ENCODE data around the gene SULT2A1. TPM values are rescaled to one million over a fixed set of nuclear protein-coding genes. Genes with fewer than 3 reads are reported as not detected.

SULT2A1 gene
- total RNA-seq, 4 donors from 2014 or later = not detected

GRCh38 chr19:47899335-47899734 lies 13.2 kb upstream of the SULT2A1 start:
- H3K36me3 ChIP-seq = no peaks in the 10 kb centered on the region
- H3K27ac ChIP-seq = no peak overlapping the region
- H3K4me3 ChIP-seq = no peak overlapping the region
- TF ChIP-seq, protein P1, sequence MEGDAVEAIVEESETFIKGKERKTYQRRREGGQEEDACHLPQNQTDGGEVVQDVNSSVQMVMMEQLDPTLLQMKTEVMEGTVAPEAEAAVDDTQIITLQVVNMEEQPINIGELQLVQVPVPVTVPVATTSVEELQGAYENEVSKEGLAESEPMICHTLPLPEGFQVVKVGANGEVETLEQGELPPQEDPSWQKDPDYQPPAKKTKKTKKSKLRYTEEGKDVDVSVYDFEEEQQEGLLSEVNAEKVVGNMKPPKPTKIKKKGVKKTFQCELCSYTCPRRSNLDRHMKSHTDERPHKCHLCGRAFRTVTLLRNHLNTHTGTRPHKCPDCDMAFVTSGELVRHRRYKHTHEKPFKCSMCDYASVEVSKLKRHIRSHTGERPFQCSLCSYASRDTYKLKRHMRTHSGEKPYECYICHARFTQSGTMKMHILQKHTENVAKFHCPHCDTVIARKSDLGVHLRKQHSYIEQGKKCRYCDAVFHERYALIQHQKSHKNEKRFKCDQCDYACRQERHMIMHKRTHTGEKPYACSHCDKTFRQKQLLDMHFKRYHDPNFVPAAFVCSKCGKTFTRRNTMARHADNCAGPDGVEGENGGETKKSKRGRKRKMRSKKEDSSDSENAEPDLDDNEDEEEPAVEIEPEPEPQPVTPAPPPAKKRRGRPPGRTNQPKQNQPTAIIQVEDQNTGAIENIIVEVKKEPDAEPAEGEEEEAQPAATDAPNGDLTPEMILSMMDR (IDR thresholded peaks at IDR 0.05) = no peak
- no peak for TF ChIP-seq POLR2A (IDR thresholded peaks at IDR 0.05)
- no peak for DNase-seq
- intact Hi-C loops (cut with DNase I) = no loop called here
- peaks cover 0 to 7% (median 4%) of the 10 kb centered on the region in 3 donors for H3K9me3 ChIP-seq
- H3K4me1 ChIP-seq = no peaks in the 10 kb centered on the region
- WGBS, 2 donors = 82 to 91% methylated on average over 7 to 8 of the region's 8 CpGs
- peaks cover 0 to 19% (median 0%) of the 10 kb centered on the region in 4 donors for H3K27me3 ChIP-seq

- WGBS, 2 donors = 63 to 70% methylated on average over 8 to 9 of the region's 9 CpGs
- H3K27me3 ChIP-seq = peaks cover 0 to 16% (median 0%) of the 10 kb centered on the region in 4 donors
- no peak for DNase-seq
- intact Hi-C loops (cut with DNase I) = no loop called here
- H3K4me1 ChIP-seq = no peaks in the 10 kb centered on the region
- TF ChIP-seq, protein P1 (IDR thresholded peaks at IDR 0.05) = no peak
- TF ChIP-seq POLR2A (IDR thresholded peaks at IDR 0.05) = no peak
- no peak overlapping the region for H3K4me3 ChIP-seq
- no peaks in the 10 kb centered on the region for H3K36me3 ChIP-seq
- H3K9me3 ChIP-seq = peaks cover 0 to 7% (median 4%) of the 10 kb centered on the region in 3 donors
- no peak overlapping the region for H3K27ac ChIP-seq
Measured at GRCh38 chr19:47897861-47898260, 11.7 kb upstream of the SULT2A1 start.

- H3K4me3 ChIP-seq = no peak overlapping the region
- no peaks in the 10 kb centered on the region for H3K36me3 ChIP-seq
- no peak for DNase-seq
- 80% methylated on average over 5 of the region's 5 CpGs for WGBS, 2 donors
- TF ChIP-seq, protein P1 (IDR thresholded peaks at IDR 0.05) = no peak
- no peak for TF ChIP-seq POLR2A (IDR thresholded peaks at IDR 0.05)
- peaks cover 0 to 7% (median 4%) of the 10 kb centered on the region in 3 donors for H3K9me3 ChIP-seq
- intact Hi-C loops (cut with DNase I) = no loop called here
- no peaks in the 10 kb centered on the region for H3K4me1 ChIP-seq
- H3K27me3 ChIP-seq = peaks cover 0 to 12% (median 0%) of the 10 kb centered on the region in 4 donors
- H3K27ac ChIP-seq = no peak overlapping the region
Measured at GRCh38 chr19:47896773-47897172, 10.7 kb upstream of the SULT2A1 start.

DNA sequence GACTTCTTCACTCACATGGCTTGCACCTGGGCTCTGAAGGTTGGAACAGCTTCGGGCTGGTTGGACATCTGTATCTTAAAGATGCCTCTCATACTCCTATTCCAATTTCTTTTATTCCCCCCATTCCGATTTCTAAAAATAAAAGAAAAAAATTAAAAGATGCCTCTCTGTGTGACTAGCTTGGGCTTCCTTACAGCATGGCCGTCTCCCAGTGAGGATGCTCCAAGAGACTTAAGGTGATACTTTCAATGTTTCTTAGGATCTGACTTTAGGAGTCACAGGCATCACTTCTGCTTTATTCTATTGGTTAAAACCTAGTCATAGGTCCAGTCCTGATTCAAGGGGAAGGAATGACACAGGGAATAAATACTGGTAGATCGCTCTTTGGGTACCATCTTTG lies 9.9 kb upstream of the SULT2A1 start:
- no peaks in the 10 kb centered on the region for H3K36me3 ChIP-seq
- no peak overlapping the region for H3K27ac ChIP-seq
- peaks cover 0 to 12% (median 0%) of the 10 kb centered on the region in 4 donors for H3K27me3 ChIP-seq
- intact Hi-C loops (cut with DNase I) = no loop called here
- H3K9me3 ChIP-seq = peaks cover 0 to 7% (median 4%) of the 10 kb centered on the region in 3 donors
- H3K4me1 ChIP-seq = no peaks in the 10 kb centered on the region
- no peak overlapping the region for H3K4me3 ChIP-seq
- DNase-seq = no peak
- TF ChIP-seq, protein P1 (IDR thresholded peaks at IDR 0.05) = no peak
- no peak for TF ChIP-seq POLR2A (IDR thresholded peaks at IDR 0.05)
- WGBS, 2 donors = 73 to 97% methylated on average over 3 to 4 of the region's 4 CpGs

- no peak for TF ChIP-seq POLR2A (IDR thresholded peaks at IDR 0.05)
- TF ChIP-seq, protein P1 (IDR thresholded peaks at IDR 0.05) = no peak
- no peak for DNase-seq
- WGBS, 2 donors = 90% methylated on average over 5 of the region's 5 CpGs
- Histone ChIP-seq H3K27ac (no peak overlapping the region), H3K27me3 (peaks cover 0 to 12% (median 0%) of the 10 kb centered on the region in 4 donors), H3K4me1 (no peaks in the 10 kb centered on the region), H3K9me3 (peaks cover 0 to 7% (median 4%) of the 10 kb centered on the region in 3 donors), H3K36me3 (no peaks in the 10 kb centered on the region), H3K4me3 (no peak overlapping the region)
- intact Hi-C loops (cut with DNase I) = no loop called here
Measured at GRCh38 chr19:47895165-47895782, 9.2 kb upstream of the SULT2A1 start.
